ENCODE data around the gene UBALD2. TPM values are rescaled to one million over a fixed set of nuclear protein-coding genes. Genes with fewer than 3 reads are reported as not detected.

Gene UBALD2
- total and polyA plus RNA-seq, 2 of the 13 experiments (the other 11 are each of a cell fraction or from before 2014, with no cell fraction given): 3.3 to 89.7 TPM

DNA sequence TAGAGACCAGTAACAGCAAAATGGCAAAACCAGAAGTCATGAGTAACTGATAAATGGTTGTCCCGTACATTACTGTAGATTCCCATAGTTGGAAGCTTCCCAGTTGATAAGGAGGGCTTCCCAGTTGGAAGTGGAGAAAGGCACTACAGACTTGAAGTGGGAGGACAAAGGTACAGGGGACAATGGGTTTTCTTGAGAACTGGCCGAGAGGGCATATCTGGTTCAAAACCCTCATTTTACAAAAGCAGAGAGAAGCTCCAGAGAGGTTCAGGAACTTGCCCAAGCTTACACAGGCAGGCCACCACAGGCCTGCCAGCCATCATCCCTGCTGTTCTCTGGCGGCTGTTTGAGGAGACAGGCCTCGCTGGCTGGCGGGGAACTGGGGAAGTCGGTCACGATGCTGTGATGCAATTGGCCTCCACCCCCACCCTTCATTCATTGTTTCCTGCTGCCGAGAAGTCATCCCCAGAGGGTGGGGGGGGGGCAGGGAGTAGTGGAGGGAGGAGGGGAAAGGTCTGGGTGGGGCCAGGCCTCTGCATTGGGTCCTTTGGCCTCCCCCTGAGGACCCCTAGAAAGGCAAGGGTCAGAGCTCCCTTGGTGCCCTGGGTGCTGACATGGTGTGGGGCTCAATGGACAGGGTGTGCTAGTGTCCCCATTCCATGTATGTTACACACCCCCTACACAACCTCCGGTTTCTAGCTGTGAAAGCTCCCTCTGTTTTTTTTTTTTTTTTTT lies 3.0 kb downstream of the UBALD2 start:
- no peak overlapping the region for H2AFZ ChIP-seq (ENCODE audit: low read length)
- intact Hi-C loops (cut with micrococcal nuclease; ENCODE audit: unreplicated experiment) (no loop called here), in situ Hi-C loops (cut with HindIII; ENCODE audit: extremely low pct_ligation_motif_present, low pct_unique_long_range_greater_than_20kb) (no loop called here)
- H3K4me1 ChIP-seq (ENCODE audit: insufficient read depth, low read length): peaks cover 61% of the 10 kb centered on the region
- ATAC-seq (no peak), FAIRE-seq (no peak), DNase-seq (ENCODE audit: low spot score) (no peak)
- WGBS (ENCODE audit: low lambda C conversion rate): 82% methylated on average over 8 of the region's 9 CpGs
- H3K79me2 ChIP-seq (ENCODE audit: insufficient read depth, low read length): peaks cover 25% of the 10 kb centered on the region
- no peak overlapping the region for H3K27ac ChIP-seq (ENCODE audit: extremely low read length, insufficient read depth, low read length)
- peaks cover 8 to 12% of the 10 kb centered on the region in 2 experiments; a peak in 3 of 5 replicates for H3K36me3 ChIP-seq (replicated peaks in 1 of 2; ENCODE audit: control insufficient read depth in 1 of 2, insufficient read depth in 2 of 2, low read length in 2 of 2)
- H3K9ac ChIP-seq (ENCODE audit: insufficient read depth, low read depth, low read length): no peak overlapping the region
- ChIA-PET POLR2A (interaction anchor here (0.7 to 5.2 kb wide), 5 partner anchors 9 to 137 kb away, joined by 3 to 27 read pairs (median 4); no protein-coding TSS in a partner anchor), CTCF (ENCODE audit: low intra/inter-chr PET ratio, low total read pairs) (no interaction called here)
- H4K20me1 ChIP-seq (ENCODE audit: insufficient read depth, low read length): no peaks in the 10 kb centered on the region; the same call in 1 of the 2 replicates
- H3K4me2 ChIP-seq (ENCODE audit: low read depth, low read length): peak overlapping the region; percentile 5; the same call in 1 of the 2 replicates
- no peak overlapping the region for H3K4me3 ChIP-seq (replicated peaks in 1 of 3; ENCODE audit: insufficient read depth in 1 of 3, low read depth in 2 of 3, low read length in 3 of 3)
- no TSS peak for BruUV-seq (replicated peaks)
- H3K9me3 ChIP-seq (ENCODE audit: low read length): no peaks in the 10 kb centered on the region
- no peaks in the 10 kb centered on the region for H3K27me3 ChIP-seq (ENCODE audit: control insufficient read depth in 1 of 2, insufficient read depth in 2 of 2, low read length in 2 of 2)
- TF ChIP-seq, protein P1, sequence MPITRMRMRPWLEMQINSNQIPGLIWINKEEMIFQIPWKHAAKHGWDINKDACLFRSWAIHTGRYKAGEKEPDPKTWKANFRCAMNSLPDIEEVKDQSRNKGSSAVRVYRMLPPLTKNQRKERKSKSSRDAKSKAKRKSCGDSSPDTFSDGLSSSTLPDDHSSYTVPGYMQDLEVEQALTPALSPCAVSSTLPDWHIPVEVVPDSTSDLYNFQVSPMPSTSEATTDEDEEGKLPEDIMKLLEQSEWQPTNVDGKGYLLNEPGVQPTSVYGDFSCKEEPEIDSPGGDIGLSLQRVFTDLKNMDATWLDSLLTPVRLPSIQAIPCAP (CRISPR knock-in tag; IDR thresholded peaks at IDR 0.05; ENCODE audit: low read depth): no peak
- no peak for TF ChIP-seq SOX13 (IDR thresholded peaks at IDR 0.05)
- peak in 1 of 2 experiments; percentile 12; a peak in 1 of 4 replicates for TF ChIP-seq SOX13 (CRISPR knock-in tag; conservative IDR thresholded peaks at IDR 0.05 in 1 of 2, IDR thresholded peaks at IDR 0.05 in 1 of 2)
- TF ChIP-seq MED1 (CRISPR knock-in tag; IDR thresholded peaks at IDR 0.05): no peak
- TF ChIP-seq ZNF768 (CRISPR knock-in tag; IDR thresholded peaks at IDR 0.05): peak; percentile 79; the same call in 1 of the 2 replicates
- TF ChIP-seq CEBPG (CRISPR knock-in tag; IDR thresholded peaks at IDR 0.05): peak; percentile 44
- TF ChIP-seq SRSF9 (IDR thresholded peaks at IDR 0.05; ENCODE audit: borderline replicate concordance, insufficient read depth, low read depth, low read length, poor library complexity, severe bottlenecking): no peak
- TF ChIP-seq, protein P2, sequence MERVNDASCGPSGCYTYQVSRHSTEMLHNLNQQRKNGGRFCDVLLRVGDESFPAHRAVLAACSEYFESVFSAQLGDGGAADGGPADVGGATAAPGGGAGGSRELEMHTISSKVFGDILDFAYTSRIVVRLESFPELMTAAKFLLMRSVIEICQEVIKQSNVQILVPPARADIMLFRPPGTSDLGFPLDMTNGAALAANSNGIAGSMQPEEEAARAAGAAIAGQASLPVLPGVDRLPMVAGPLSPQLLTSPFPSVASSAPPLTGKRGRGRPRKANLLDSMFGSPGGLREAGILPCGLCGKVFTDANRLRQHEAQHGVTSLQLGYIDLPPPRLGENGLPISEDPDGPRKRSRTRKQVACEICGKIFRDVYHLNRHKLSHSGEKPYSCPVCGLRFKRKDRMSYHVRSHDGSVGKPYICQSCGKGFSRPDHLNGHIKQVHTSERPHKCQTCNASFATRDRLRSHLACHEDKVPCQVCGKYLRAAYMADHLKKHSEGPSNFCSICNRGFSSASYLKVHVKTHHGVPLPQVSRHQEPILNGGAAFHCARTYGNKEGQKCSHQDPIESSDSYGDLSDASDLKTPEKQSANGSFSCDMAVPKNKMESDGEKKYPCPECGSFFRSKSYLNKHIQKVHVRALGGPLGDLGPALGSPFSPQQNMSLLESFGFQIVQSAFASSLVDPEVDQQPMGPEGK (CRISPR knock-in tag; IDR thresholded peaks at IDR 0.05): peak; percentile 36; the same call in 1 of the 2 replicates
- TF ChIP-seq, protein P3, sequence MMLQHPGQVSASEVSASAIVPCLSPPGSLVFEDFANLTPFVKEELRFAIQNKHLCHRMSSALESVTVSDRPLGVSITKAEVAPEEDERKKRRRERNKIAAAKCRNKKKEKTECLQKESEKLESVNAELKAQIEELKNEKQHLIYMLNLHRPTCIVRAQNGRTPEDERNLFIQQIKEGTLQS (CRISPR knock-in tag; IDR thresholded peaks at IDR 0.05): 0 out of 2 replicates have a peak, but pooled peaks have one; percentile 21
- peak; percentile 24; the same call in 1 of the 2 replicates for TF ChIP-seq CEBPB (IDR thresholded peaks at IDR 0.05; ENCODE audit: borderline replicate concordance, low read depth, low read length)
- TF ChIP-seq, protein P4, sequence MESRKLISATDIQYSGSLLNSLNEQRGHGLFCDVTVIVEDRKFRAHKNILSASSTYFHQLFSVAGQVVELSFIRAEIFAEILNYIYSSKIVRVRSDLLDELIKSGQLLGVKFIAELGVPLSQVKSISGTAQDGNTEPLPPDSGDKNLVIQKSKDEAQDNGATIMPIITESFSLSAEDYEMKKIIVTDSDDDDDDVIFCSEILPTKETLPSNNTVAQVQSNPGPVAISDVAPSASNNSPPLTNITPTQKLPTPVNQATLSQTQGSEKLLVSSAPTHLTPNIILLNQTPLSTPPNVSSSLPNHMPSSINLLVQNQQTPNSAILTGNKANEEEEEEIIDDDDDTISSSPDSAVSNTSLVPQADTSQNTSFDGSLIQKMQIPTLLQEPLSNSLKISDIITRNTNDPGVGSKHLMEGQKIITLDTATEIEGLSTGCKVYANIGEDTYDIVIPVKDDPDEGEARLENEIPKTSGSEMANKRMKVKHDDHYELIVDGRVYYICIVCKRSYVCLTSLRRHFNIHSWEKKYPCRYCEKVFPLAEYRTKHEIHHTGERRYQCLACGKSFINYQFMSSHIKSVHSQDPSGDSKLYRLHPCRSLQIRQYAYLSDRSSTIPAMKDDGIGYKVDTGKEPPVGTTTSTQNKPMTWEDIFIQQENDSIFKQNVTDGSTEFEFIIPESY (CRISPR knock-in tag; IDR thresholded peaks at IDR 0.05): peak; percentile 99
- TF ChIP-seq, protein P5, sequence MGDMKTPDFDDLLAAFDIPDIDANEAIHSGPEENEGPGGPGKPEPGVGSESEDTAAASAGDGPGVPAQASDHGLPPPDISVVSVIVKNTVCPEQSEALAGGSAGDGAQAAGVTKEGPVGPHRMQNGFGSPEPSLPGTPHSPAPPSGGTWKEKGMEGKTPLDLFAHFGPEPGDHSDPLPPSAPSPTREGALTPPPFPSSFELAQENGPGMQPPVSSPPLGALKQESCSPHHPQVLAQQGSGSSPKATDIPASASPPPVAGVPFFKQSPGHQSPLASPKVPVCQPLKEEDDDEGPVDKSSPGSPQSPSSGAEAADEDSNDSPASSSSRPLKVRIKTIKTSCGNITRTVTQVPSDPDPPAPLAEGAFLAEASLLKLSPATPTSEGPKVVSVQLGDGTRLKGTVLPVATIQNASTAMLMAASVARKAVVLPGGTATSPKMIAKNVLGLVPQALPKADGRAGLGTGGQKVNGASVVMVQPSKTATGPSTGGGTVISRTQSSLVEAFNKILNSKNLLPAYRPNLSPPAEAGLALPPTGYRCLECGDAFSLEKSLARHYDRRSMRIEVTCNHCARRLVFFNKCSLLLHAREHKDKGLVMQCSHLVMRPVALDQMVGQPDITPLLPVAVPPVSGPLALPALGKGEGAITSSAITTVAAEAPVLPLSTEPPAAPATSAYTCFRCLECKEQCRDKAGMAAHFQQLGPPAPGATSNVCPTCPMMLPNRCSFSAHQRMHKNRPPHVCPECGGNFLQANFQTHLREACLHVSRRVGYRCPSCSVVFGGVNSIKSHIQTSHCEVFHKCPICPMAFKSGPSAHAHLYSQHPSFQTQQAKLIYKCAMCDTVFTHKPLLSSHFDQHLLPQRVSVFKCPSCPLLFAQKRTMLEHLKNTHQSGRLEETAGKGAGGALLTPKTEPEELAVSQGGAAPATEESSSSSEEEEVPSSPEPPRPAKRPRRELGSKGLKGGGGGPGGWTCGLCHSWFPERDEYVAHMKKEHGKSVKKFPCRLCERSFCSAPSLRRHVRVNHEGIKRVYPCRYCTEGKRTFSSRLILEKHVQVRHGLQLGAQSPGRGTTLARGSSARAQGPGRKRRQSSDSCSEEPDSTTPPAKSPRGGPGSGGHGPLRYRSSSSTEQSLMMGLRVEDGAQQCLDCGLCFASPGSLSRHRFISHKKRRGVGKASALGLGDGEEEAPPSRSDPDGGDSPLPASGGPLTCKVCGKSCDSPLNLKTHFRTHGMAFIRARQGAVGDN (CRISPR knock-in tag; IDR thresholded peaks at IDR 0.05): peak; percentile 24; the same call in 1 of the 2 replicates
- TF ChIP-seq FOXA3 (CRISPR knock-in tag; IDR thresholded peaks at IDR 0.05): 0 out of 2 replicates have a peak, but pooled peaks have one; percentile 26

Data from HepG2 (cell line).